K562 (cell line): ENCODE results near the gene PACS2. TPM values are rescaled to one million over a fixed set of nuclear protein-coding genes. Genes with fewer than 3 reads are reported as not detected.

Source experiments
- BDP1 ChIP-seq: IDR thresholded peaks from 3 replicates; pipeline ENCODE4 v1.6.1; 2011; ENCODE audit not compliant: insufficient read length, insufficient read depth
- DDX20 ChIP-seq: fragments of 450-650 bp; IDR thresholded peaks from 2 replicates; pipeline ENCODE4 v1.6.1; 2016; ENCODE audit warnings: missing genetic modification characterization, low read depth, mild to moderate bottlenecking, missing compliant biosample characterization, moderate library complexity
- FOXP1 ChIP-seq: sonication (generic); formaldehyde crosslinking; IDR thresholded peaks from 2 replicates; pipeline ENCODE4 v1.8.0; 2022; ENCODE audit warnings: mild to moderate bottlenecking, missing genetic modification reagents
- KLF1 ChIP-seq: fragments of 450-650 bp; IDR thresholded peaks from 2 replicates; pipeline ENCODE4 v1.6.1; 2016; ENCODE audit warnings: missing genetic modification characterization, missing compliant biosample characterization
- MYBL2 ChIP-seq, 2 experiments: fragments of 450-650 bp in 1 of 2; sonication (generic) in 1 of 2; formaldehyde crosslinking in 1 of 2; IDR thresholded peaks; 2 replicates each; pipeline versions ENCODE4 v1.6.1 to v1.8.1; 2017 to 2022; ENCODE audit warnings: borderline replicate concordance in 1 of 2, inconsistent platforms in 1 of 2, low read depth in 1 of 2, mild to moderate bottlenecking in 1 of 2, missing genetic modification reagents in 1 of 2, moderate library complexity in 1 of 2
- MYC ChIP-seq, 2 experiments: fragments of 250-450 bp in 1 of 2; sonication (Bioruptor Pico) in 1 of 2; IDR thresholded peaks; 2 replicates each; pipeline versions ENCODE4 v1.5.1 to v1.6.1; 2012 to 2021; ENCODE audit warnings: low read depth in 2 of 2, borderline replicate concordance in 1 of 2, improper control_type of control experiment in 1 of 2, low read length in 1 of 2, mild to moderate bottlenecking in 1 of 2, moderate library complexity in 1 of 2
- REST ChIP-seq, 2 experiments: fragments of 450-650 bp; formaldehyde crosslinking in 1 of 2; IDR thresholded peaks; 2 replicates each; pipeline versions ENCODE4 v1.4.0 to v1.6.1; 2014 to 2020; ENCODE audit warnings: mild to moderate bottlenecking in 2 of 2, borderline replicate concordance in 1 of 2, low read depth in 1 of 2
- ZBTB1 ChIP-seq: sonication (generic); formaldehyde crosslinking; IDR thresholded peaks from 2 replicates; pipeline ENCODE4 v1.8.1; 2023; ENCODE audit warnings: missing genetic modification reagents, low read depth, mild to moderate bottlenecking, borderline replicate concordance
- ZFP91 ChIP-seq: sonication (generic); formaldehyde crosslinking; IDR thresholded peaks from 2 replicates; pipeline ENCODE4 v1.8.0; 2022; ENCODE audit warnings: mild to moderate bottlenecking, missing genetic modification reagents
- ZNF408 ChIP-seq: fragments of 250-450 bp; sonication (Bioruptor Pico); IDR thresholded peaks from 2 replicates; pipeline ENCODE4 v1.4.0; 2020; ENCODE audit warnings: low read depth, mild to moderate bottlenecking, moderate library complexity
- polyA plus RNA-seq, 8 experiments: library from polyadenylated mRNA; depleted of rRNA in 4 of 8; stranded (reverse) in 5 of 8; unstranded in 3 of 8; fragments of >200 nt; fragmentation: Nextera tagmentation in 2 of 8; fragmentation: Illumina TruSeq in 1 of 8; extraction: Ambion mirVana in 2 of 8; extraction: Trizol in 1 of 8; gene quantifications; 2 replicates each; pipeline versions ENCODE4 v1.2.1 to v1.2.3, GENCODE V29; 2011 to 2014; ENCODE audit warnings: inconsistent platforms in 1 of 8, missing spikeins in 1 of 8
- total RNA-seq, 7 experiments: library from RNA; depleted of rRNA in 6 of 7; stranded (reverse); fragments of >200 nt in 6 of 7; fragmentation: Illumina TruSeq in 2 of 7; extraction: Trizol in 2 of 7; gene quantifications; 2 replicates each; pipeline versions ENCODE4 v1.2.1 to v1.2.3, GENCODE V29; 2011 to 2021; ENCODE audit warnings: low replicate concordance in 1 of 7

The PACS2 gene
- total and polyA plus RNA-seq, 9 of the 15 experiments (the other 6 are each of a cell fraction or from before 2014, with no cell fraction given), result 0.11 to 20.8 (median 9.9) TPM

GRCh38 chr14:105368910-105369652, 54.5 kb downstream of the PACS2 start (continued):
- no peak for TF ChIP-seq ZFP91 (CRISPR knock-in tag)
- no peak for TF ChIP-seq ZNF408
- no peak for TF ChIP-seq ZBTB1 (CRISPR knock-in tag)
- no peak for TF ChIP-seq DDX20 (tag)
- TF ChIP-seq MYC (IDR thresholded peaks at IDR 0.05; ENCODE audit: low read depth, low read length), result no peak
- TF ChIP-seq MYC (CRISPR knock-in tag; IDR thresholded peaks at IDR 0.05; ENCODE audit: borderline replicate concordance, low read depth), result no peak
- TF ChIP-seq REST (IDR thresholded peaks at IDR 0.05; ENCODE audit: borderline replicate concordance), result no peak
- no peak for TF ChIP-seq REST (CRISPR knock-in tag; IDR thresholded peaks at IDR 0.05; ENCODE audit: low read depth)
- TF ChIP-seq BDP1, result no peak
- TF ChIP-seq FOXP1 (CRISPR knock-in tag), result no peak
- TF ChIP-seq MYBL2 (IDR thresholded peaks at IDR 0.05; ENCODE audit: low read depth), result no peak
- no peak for TF ChIP-seq MYBL2 (CRISPR knock-in tag; IDR thresholded peaks at IDR 0.05; ENCODE audit: borderline replicate concordance)
- no peak for TF ChIP-seq KLF1 (tag)
